ENCODE results near the gene ROCK2. TPM values are rescaled to one million over a fixed set of nuclear protein-coding genes. Genes with fewer than 3 reads are reported as not detected.

Gene ROCK2
- polyA plus RNA-seq, 1 donor (not counting 4 experiments of a cell fraction or from before 2014, with no cell fraction given), result 12.6 TPM

- H3K4me3 ChIP-seq (ENCODE audit: control insufficient read depth in 2 of 3, extremely low read depth in 1 of 3, insufficient read depth in 2 of 3, low read depth in 1 of 3, low read length in 3 of 3), result no peak overlapping the region
- no peaks in the 10 kb centered on the region for H3K9me3 ChIP-seq (ENCODE audit: control insufficient read depth, low read depth, low read length)
- H3K27ac ChIP-seq (ENCODE audit: control insufficient read depth, insufficient read depth, low read length), result no peak overlapping the region
- H3K79me2 ChIP-seq (ENCODE audit: control insufficient read depth, insufficient read depth, low read length), result peaks cover 87% of the 10 kb centered on the region
- peaks cover 3% of the 10 kb centered on the region for H4K20me1 ChIP-seq (ENCODE audit: control insufficient read depth, extremely low read depth, insufficient read depth, low read length)
- FAIRE-seq (no peak), DNase-seq (ENCODE audit: low read depth, low spot score) (no peak)
- no peaks in the 10 kb centered on the region for H3K9me1 ChIP-seq (ENCODE audit: control insufficient read depth, extremely low read depth, insufficient read depth, low read length)
- H3K9ac ChIP-seq (ENCODE audit: control insufficient read depth, extremely low read depth, insufficient read depth, low read length), result no peak overlapping the region
- TF ChIP-seq CTCF (optimal IDR thresholded peaks at IDR 0.05 in 1 of 3, IDR thresholded peaks at IDR 0.05 in 1 of 3, conservative IDR thresholded peaks at IDR 0.05 in 1 of 3; ENCODE audit: extremely low read depth in 1 of 3, insufficient read depth in 2 of 3, low read length in 3 of 3), result no peak
- TF ChIP-seq EZH2 (IDR thresholded peaks at IDR 0.05; ENCODE audit: low read length), result no peak
- H3K4me1 ChIP-seq (ENCODE audit: control insufficient read depth, extremely low read depth, insufficient read depth, low read length), result no peaks in the 10 kb centered on the region
- dilution Hi-C loops (cut with MboI; ENCODE audit: extremely low pct_ligation_motif_present, low sequenced_read_pairs), result no loop called here
- H3K27me3 ChIP-seq (ENCODE audit: control insufficient read depth, extremely low read depth, insufficient read depth, low read length), result no peaks in the 10 kb centered on the region
- H3K36me3 ChIP-seq (ENCODE audit: control insufficient read depth in 2 of 2, extremely low read depth in 1 of 2, insufficient read depth in 2 of 2, low read length in 2 of 2), result no peaks in the 10 kb centered on the region
- H2AFZ ChIP-seq (ENCODE audit: control insufficient read depth, low read length), result no peak overlapping the region
- H3K4me2 ChIP-seq (ENCODE audit: control insufficient read depth, extremely low read depth, insufficient read depth, low read depth, low read length), result no peak overlapping the region
Observed at GRCh38 chr2:11309706-11310105, 34.7 kb downstream of the ROCK2 start.

- no peak for DNase-seq (ENCODE audit: low read depth, low spot score)
- Histone ChIP-seq H3K4me1 (ENCODE audit: control insufficient read depth, extremely low read depth, insufficient read depth, low read length) (no peaks in the 10 kb centered on the region), H3K27me3 (ENCODE audit: control insufficient read depth, extremely low read depth, insufficient read depth, low read length) (no peaks in the 10 kb centered on the region), H3K79me2 (ENCODE audit: control insufficient read depth, insufficient read depth, low read length) (peaks cover 87% of the 10 kb centered on the region), H3K9me3 (ENCODE audit: control insufficient read depth, low read depth, low read length) (no peaks in the 10 kb centered on the region), H3K9ac (ENCODE audit: control insufficient read depth, extremely low read depth, insufficient read depth, low read length) (no peak overlapping the region), H4K20me1 (ENCODE audit: control insufficient read depth, extremely low read depth, insufficient read depth, low read length) (peaks cover 3% of the 10 kb centered on the region), H3K4me2 (ENCODE audit: control insufficient read depth, extremely low read depth, insufficient read depth, low read depth, low read length) (no peak overlapping the region), H2AFZ (ENCODE audit: control insufficient read depth, low read length) (no peak overlapping the region), H3K9me1 (ENCODE audit: control insufficient read depth, extremely low read depth, insufficient read depth, low read length) (no peaks in the 10 kb centered on the region), H3K4me3 (ENCODE audit: control insufficient read depth in 2 of 3, extremely low read depth in 1 of 3, insufficient read depth in 2 of 3, low read depth in 1 of 3, low read length in 3 of 3) (no peak overlapping the region), H3K27ac (ENCODE audit: control insufficient read depth, insufficient read depth, low read length) (no peak overlapping the region), H3K36me3 (ENCODE audit: control insufficient read depth in 2 of 2, extremely low read depth in 1 of 2, insufficient read depth in 2 of 2, low read length in 2 of 2) (no peaks in the 10 kb centered on the region)
- no peak for TF ChIP-seq CTCF (optimal IDR thresholded peaks at IDR 0.05 in 1 of 3, IDR thresholded peaks at IDR 0.05 in 1 of 3, conservative IDR thresholded peaks at IDR 0.05 in 1 of 3; ENCODE audit: extremely low read depth in 1 of 3, insufficient read depth in 2 of 3, low read length in 3 of 3)
- no peak for TF ChIP-seq EZH2 (IDR thresholded peaks at IDR 0.05; ENCODE audit: low read length)
- dilution Hi-C loops (cut with MboI; ENCODE audit: extremely low pct_ligation_motif_present, low sequenced_read_pairs), result no loop called here
- FAIRE-seq, result no peak
Observed at GRCh38 chr2:11307764-11308415, 36.5 kb downstream of the ROCK2 start.
